GM20000 (cell line): Measurements from ENCODE around the gene TFF3.

Source experiments
- DNase-seq: peaks from one replicate; pipeline ENCODE4 v3.0.0; 2012; ENCODE audit warnings: low spot score
- CTCF ChIP-seq: IDR thresholded peaks from 2 replicates; pipeline ENCODE4 v1.5.1; 2012; ENCODE audit warnings: mild to moderate bottlenecking, control low read depth; ENCODE audit errors: extremely low read depth, missing control alignments

The TFF3 gene

GRCh38 chr21:42351626-42352440 lies 36.6 kb upstream of the TFF3 start:
- no peak for DNase-seq
- no peak for TF ChIP-seq CTCF

- TF ChIP-seq CTCF, result no peak
- DNase-seq, result no peak
Measured at GRCh38 chr21:42350927-42351426, 35.8 kb upstream of the TFF3 start, which contains the start of gene TFF2. TFF2 (minus strand) TSS chr21:42350994; CDS start chr21:42350957, 37 bp downstream.

DNA sequence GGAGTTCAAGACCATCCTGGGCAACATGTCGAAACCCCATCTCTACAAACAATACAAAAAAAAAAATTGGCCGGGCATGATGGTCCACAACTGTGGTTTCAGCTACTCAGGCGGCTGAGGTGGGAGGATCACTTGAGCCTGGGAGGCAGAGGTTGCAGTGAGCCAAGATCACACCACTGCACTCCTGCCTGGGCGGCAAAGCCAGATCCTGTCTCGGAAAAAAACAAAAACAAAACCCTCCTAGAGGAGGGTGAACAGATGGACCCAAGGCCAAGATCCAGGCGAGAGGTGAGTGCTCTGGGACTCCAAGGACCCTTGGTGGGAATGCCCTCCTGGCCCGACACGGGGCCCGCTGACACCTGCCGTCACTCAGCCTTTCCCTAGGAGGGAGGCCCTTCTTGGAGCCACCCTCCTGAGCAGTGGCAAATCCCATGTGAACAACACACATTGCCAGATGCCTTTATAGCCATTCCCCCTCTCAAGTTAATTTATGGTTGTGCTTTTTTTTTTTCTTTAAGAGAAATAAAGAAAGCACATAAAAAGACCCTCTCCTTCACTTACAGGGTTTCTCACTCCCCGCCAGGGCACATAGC lies 35.2 kb upstream of the TFF3 start:
- TF ChIP-seq CTCF, result no peak
- no peak for DNase-seq

GRCh38 chr21:42349420-42350317 lies 34.5 kb upstream of the TFF3 start:
- TF ChIP-seq CTCF, result no peak
- DNase-seq, result no peak

DNA sequence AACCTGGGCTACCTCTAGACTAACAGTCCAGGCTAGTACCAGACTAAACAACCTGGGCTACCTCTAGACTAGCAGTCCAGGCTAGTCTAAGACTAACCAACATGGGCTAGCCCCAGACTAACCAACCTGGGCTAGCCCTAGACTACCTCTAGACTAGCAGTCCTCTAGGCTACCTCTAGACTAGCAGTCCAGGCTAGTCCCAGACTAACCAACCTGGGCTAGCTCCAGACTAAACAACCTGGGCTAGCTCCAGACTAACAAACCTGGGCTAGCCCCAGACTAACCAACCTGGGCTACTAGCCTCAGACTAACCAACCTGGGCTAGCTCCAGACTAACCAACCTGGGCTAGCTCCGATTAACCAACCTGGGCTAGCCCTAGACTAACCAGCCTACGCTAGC lies 33.6 kb upstream of the TFF3 start:
- DNase-seq, result no peak
- TF ChIP-seq CTCF, result no peak

- TF ChIP-seq CTCF, result no peak
- DNase-seq, result no peak
Measured at GRCh38 chr21:42347601-42348327, 32.6 kb upstream of the TFF3 start.
